ENCODE data around the gene CAPZA1.

The CAPZA1 gene

GRCh38 chr1:112674440-112674985 is 54.9 kb downstream of the CAPZA1 start, which contains the start of gene MOV10 (continued):
- no peak for TF ChIP-seq ZNF449 (tag by site-specific recombination; IDR thresholded peaks at IDR 0.05)
- TF ChIP-seq ZBTB7A (tag by site-specific recombination; IDR thresholded peaks at IDR 0.05; ENCODE audit: low read depth): peak; percentile 19; the same call in 1 of the 2 replicates
- no peak for TF ChIP-seq ZNF362 (tag by site-specific recombination; IDR thresholded peaks at IDR 0.05)
- TF ChIP-seq ZNF514 (tag by site-specific recombination; IDR thresholded peaks at IDR 0.05): no peak
- TF ChIP-seq HOXD13 (CRISPR knock-in tag; IDR thresholded peaks at IDR 0.05; ENCODE audit: borderline replicate concordance): no peak
- TF ChIP-seq ZBTB21 (tag by site-specific recombination; IDR thresholded peaks at IDR 0.05): no peak
- no peak; the same call in 1 of the 2 replicates for TF ChIP-seq ZNF239 (tag by site-specific recombination; IDR thresholded peaks at IDR 0.05)
- peak; percentile 80 for TF ChIP-seq KLF9 (tag by site-specific recombination; IDR thresholded peaks at IDR 0.05; ENCODE audit: low read depth)
- no peak; the same call in 1 of the 2 replicates for TF ChIP-seq ZNF580 (tag by site-specific recombination; IDR thresholded peaks at IDR 0.05)
- no peak for TF ChIP-seq ZNF354C (tag by site-specific recombination; IDR thresholded peaks at IDR 0.05; ENCODE audit: borderline replicate concordance, low read depth)
- TF ChIP-seq BCL6B (tag by site-specific recombination; IDR thresholded peaks at IDR 0.05): 0 out of 2 replicates have a peak, but pooled peaks have one; percentile 28
- TF ChIP-seq ELK4 (IDR thresholded peaks at IDR 0.05; ENCODE audit: borderline replicate concordance, low read depth, low read length): no peak
- 0 out of 2 replicates have a peak, but pooled peaks have one; percentile 8 for TF ChIP-seq ZIC2 (tag by site-specific recombination; IDR thresholded peaks at IDR 0.05)
- no peak; the same call in 1 of the 2 replicates for TF ChIP-seq ZNF664 (tag by site-specific recombination; IDR thresholded peaks at IDR 0.05)
- TF ChIP-seq PRDM4 (tag by site-specific recombination; IDR thresholded peaks at IDR 0.05): peak; percentile 40; the same call in 1 of the 2 replicates
- no peak for TF ChIP-seq ZNF211 (tag by site-specific recombination; IDR thresholded peaks at IDR 0.05; ENCODE audit: low read depth)
- TF ChIP-seq ZSCAN23 (tag by site-specific recombination; IDR thresholded peaks at IDR 0.05): no peak
- TF ChIP-seq MEIS1 (CRISPR knock-in tag; IDR thresholded peaks at IDR 0.05; ENCODE audit: borderline replicate concordance): no peak
- TF ChIP-seq INSM2 (tag by site-specific recombination; IDR thresholded peaks at IDR 0.05): no peak; the same call in 1 of the 2 replicates
- TF ChIP-seq ZNF433 (tag by site-specific recombination; IDR thresholded peaks at IDR 0.05; ENCODE audit: low read depth): no peak
- TF ChIP-seq TRIM28 (IDR thresholded peaks at IDR 0.05; ENCODE audit: borderline replicate concordance, low read length): peak; percentile 74; the same call in 1 of the 2 replicates
- peak; percentile 89 for TF ChIP-seq ZBTB48 (tag by site-specific recombination; IDR thresholded peaks at IDR 0.05)
- TF ChIP-seq TSHZ1 (tag by site-specific recombination; IDR thresholded peaks at IDR 0.05; ENCODE audit: borderline replicate concordance): peak; percentile 23; the same call in 1 of the 2 replicates
- TF ChIP-seq GLI2 (tag by site-specific recombination; IDR thresholded peaks at IDR 0.05; ENCODE audit: borderline replicate concordance, low read depth): no peak
- no peak for TF ChIP-seq ZNF248 (tag by site-specific recombination; IDR thresholded peaks at IDR 0.05)

Measured in HEK293 (cell line).